Natural killer cell (primary cell): Measurements from ENCODE around the gene GPR84. TPM values are rescaled to one million over a fixed set of nuclear protein-coding genes. Genes with fewer than 3 reads are reported as not detected.
A peak's percentile ranks its signal among the peaks of the same experiment; 100 is the strongest.

Source experiments
- ATAC-seq, 3 donors: fragments of 150-1000 bp in 2 of 3; fragments of 200-7000 bp in 1 of 3; cut with Tn5 transposase; 1 replicate in 1 of 3; 2 replicates in 2 of 3; pipeline ENCODE4 v1.10.0; 2021; ENCODE audit warnings: mild to moderate bottlenecking in 2 of 3, moderate library complexity in 2 of 3
- DNase-seq, 2 donors: peaks; one replicate each; pipeline versions ENCODE4 v3.0.0 to v3.0.0-alpha.2; 2013 to 2021; ENCODE audit warnings: mixed read lengths in 1 of 2
- H3K27ac ChIP-seq: one replicate; pipeline ENCODE4 v1.5.1; 2013; ENCODE audit warnings: mild to moderate bottlenecking, low read length
- H3K27me3 ChIP-seq: one replicate; pipeline ENCODE4 v1.6.1; 2013; ENCODE audit warnings: low read length; ENCODE audit not compliant: control insufficient read depth, insufficient read depth
- H3K36me3 ChIP-seq: one replicate; pipeline ENCODE4 v1.6.1; 2013; ENCODE audit warnings: low read length; ENCODE audit not compliant: control insufficient read depth, insufficient read depth
- H3K4me1 ChIP-seq: one replicate; pipeline ENCODE4 v1.6.1; 2013; ENCODE audit warnings: low read length; ENCODE audit not compliant: control insufficient read depth, insufficient read depth
- H3K4me3 ChIP-seq: one replicate; pipeline ENCODE4 v1.5.1; 2013; ENCODE audit warnings: low read length
- H3K9me3 ChIP-seq: one replicate; pipeline ENCODE4 v1.6.1; 2013; ENCODE audit warnings: low read length; ENCODE audit not compliant: control insufficient read depth, insufficient read depth
- H3K27ac Mint-ChIP-seq, 2 donors: one replicate each; pipeline ENCODE4 v1.8.0; 2022; ENCODE audit warnings: mild to moderate bottlenecking in 2 of 2, mixed read lengths in 2 of 2, moderate library complexity in 1 of 2
- H3K27me3 Mint-ChIP-seq, 2 donors: one replicate each; pipeline ENCODE4 v1.8.0; 2022; ENCODE audit warnings: low read depth in 2 of 2, mixed read lengths in 2 of 2
- H3K36me3 Mint-ChIP-seq: one replicate; pipeline ENCODE4 v1.8.0; 2022; ENCODE audit warnings: mixed read lengths
- H3K4me1 Mint-ChIP-seq, 2 donors: one replicate each; pipeline ENCODE4 v1.8.0; 2022; ENCODE audit warnings: mixed read lengths in 2 of 2
- H3K4me3 Mint-ChIP-seq: one replicate; pipeline ENCODE4 v1.8.0; 2022; ENCODE audit warnings: mild to moderate bottlenecking, moderate library complexity, mixed read lengths
- H3K9me3 Mint-ChIP-seq, 2 donors: one replicate each; pipeline ENCODE4 v1.8.0; 2022; ENCODE audit warnings: mixed read lengths in 2 of 2
- CTCF ChIP-seq: fragments of 200-600 bp; IDR thresholded peaks from one replicate; pipeline ENCODE4 v1.8.0; 2022; ENCODE audit warnings: antibody characterized with exemption
- WGBS: methylation state at CpG from one replicate; pipeline ENCODE4 v1.1.7; 2013; ENCODE audit warnings: missing lambda C conversion rate; ENCODE audit not compliant: insufficient coverage; 5-methylcytosine and 5-hydroxymethylcytosine counted together
- intact Hi-C: fragments of 100-400 bp; cut with micrococcal nuclease; formaldehyde crosslinking; loops from one replicate; pipeline ENCODE4 v1.14.2; 2022
- total RNA-seq, 4 donors: library from RNA; stranded (reverse); fragments of 120-200 nt in 1 of 4; gene quantifications; one replicate each; pipeline versions ENCODE4 v1.2.3 to v1.2.4, GENCODE V29; 2013 to 2022

The GPR84 gene
- total RNA-seq, 3 donors from 2014 or later (not counting 1 experiment from before 2014, with no cell fraction given): 0.45 to 4.9 (median 0.59) TPM

- no peaks in the 10 kb centered on the region for H3K27me3 Mint-ChIP-seq
- DNase-seq (no peak), ATAC-seq (no peak)
- H3K4me1 Mint-ChIP-seq: peaks cover 0 to 6% of the 10 kb centered on the region in 2 donors
- Histone ChIP-seq H3K4me3 (no peak within 1 kb of the TSS), H3K4me1 (peaks cover 31% of the 10 kb centered on the region), H3K9me3 (no peaks in the 10 kb centered on the region), H3K27ac (peak within 1 kb of the TSS; percentile 58), H3K27me3 (no peaks in the 10 kb centered on the region), H3K36me3 (no peaks in the 10 kb centered on the region)
- H3K36me3 Mint-ChIP-seq: no peaks in the 10 kb centered on the region
- no peaks in the 10 kb centered on the region for H3K9me3 Mint-ChIP-seq
- no peak for TF ChIP-seq CTCF
- 71% methylated on average over 1 of the region's 1 CpG for WGBS
- H3K27ac Mint-ChIP-seq: no peak within 1 kb of the TSS
- no peak within 1 kb of the TSS for H3K4me3 Mint-ChIP-seq
- intact Hi-C loops: no loop called here
Observed at GRCh38 chr12:54384591-54385041, 20.3 kb upstream of the GPR84 start, which contains the start of gene ZNF385A. TSS of gene ZNF385A (minus strand) at chr12:54384733. CDS start at chr12:54384514, 219 bp downstream.

GRCh38 chr12:54383041-54383609 is 18.8 kb upstream of the GPR84 start:
- Histone ChIP-seq H3K4me1 (peaks cover 32% of the 10 kb centered on the region), H3K27me3 (no peaks in the 10 kb centered on the region), H3K9me3 (no peaks in the 10 kb centered on the region), H3K4me3 (no peak overlapping the region), H3K36me3 (no peaks in the 10 kb centered on the region), H3K27ac (peak overlapping the region; percentile 39)
- TF ChIP-seq CTCF: no peak
- Mint-ChIP-seq H3K27me3 (no peaks in the 10 kb centered on the region), H3K9me3 (no peaks in the 10 kb centered on the region), H3K27ac (peak overlapping the region in 1 of 2 donors; percentile 21), H3K4me1 (peaks cover 0 to 7% of the 10 kb centered on the region in 2 donors), H3K4me3 (no peak overlapping the region), H3K36me3 (no peaks in the 10 kb centered on the region)
- no peak for DNase-seq
- ATAC-seq: no peak
- WGBS: 91% methylated on average over 3 of the region's 3 CpGs
- intact Hi-C loops: no loop called here

- peaks cover 0 to 7% of the 10 kb centered on the region in 2 donors for H3K4me1 Mint-ChIP-seq
- H3K36me3 ChIP-seq: no peaks in the 10 kb centered on the region
- no peak overlapping the region for H3K27ac ChIP-seq
- H3K4me1 ChIP-seq: peaks cover 28% of the 10 kb centered on the region
- H3K27ac Mint-ChIP-seq: no peak overlapping the region
- H3K4me3 ChIP-seq: no peak overlapping the region
- no peaks in the 10 kb centered on the region for H3K36me3 Mint-ChIP-seq
- no peaks in the 10 kb centered on the region for H3K27me3 ChIP-seq
- intact Hi-C loops: no loop called here
- H3K9me3 ChIP-seq: no peaks in the 10 kb centered on the region
- no peak overlapping the region for H3K4me3 Mint-ChIP-seq
- no peak for ATAC-seq
- H3K9me3 Mint-ChIP-seq: no peaks in the 10 kb centered on the region
- no peak for TF ChIP-seq CTCF
- 98% methylated on average over 4 of the region's 4 CpGs for WGBS
- no peak for DNase-seq
- no peaks in the 10 kb centered on the region for H3K27me3 Mint-ChIP-seq
Observed at GRCh38 chr12:54381136-54381535, 16.9 kb upstream of the GPR84 start.
